IMR-90 (cell line): ENCODE data around the gene HMX1. TPM values are rescaled to one million over a fixed set of nuclear protein-coding genes. Genes with fewer than 3 reads are reported as not detected.

ENCODE experiments used
- ATAC-seq: fragments of 200-7000 bp; cut with Tn5 transposase; 2 replicates; pipeline ENCODE4 v1.9.1; 2020; ENCODE audit warnings: low read depth, mild to moderate bottlenecking, moderate library complexity
- BruUV-seq: library from RNA; stranded (reverse); fragments of 400-500 nt; replicated peaks from 2 replicates; lab custom pipeline; 2021; lab: Mats Ljungman, UMichigan
- CTCF ChIA-PET: fragments of 300-600 bp; formaldehyde crosslinking; extraction: SDS; loops from one replicate; lab custom pipeline; 2021; ENCODE audit warnings: antibody characterized with exemption; lab: Yijun Ruan, JAX
- POLR2A ChIA-PET: fragments of 300-600 bp; sonication (Branson Sonifier 250); formaldehyde crosslinking; loops from one replicate; lab custom pipeline; 2022; ENCODE audit warnings: antibody characterized with exemption; ENCODE audit not compliant: unreplicated experiment; lab: Charles Lee
- DNase-seq: peaks from one replicate; pipeline ENCODE4 v3.0.0; 2013
- H2AFZ ChIP-seq: replicated peaks from 2 replicates; pipeline ENCODE3; 2013; ENCODE audit warnings: low read length, mild to moderate bottlenecking; ENCODE audit not compliant: poor library complexity
- H2AK5ac ChIP-seq: 2 replicates; pipeline ENCODE4 v1.6.1; 2013; ENCODE audit warnings: low read depth, low read length, inconsistent platforms
- H2AK9ac ChIP-seq: replicated peaks from 2 replicates; pipeline ENCODE3; 2013; ENCODE audit warnings: mild to moderate bottlenecking, low read depth, low read length, moderate library complexity; ENCODE audit not compliant: poor library complexity
- H2BK120ac ChIP-seq: 2 replicates; pipeline ENCODE4 v1.6.1; 2013; ENCODE audit warnings: low read depth, low read length, inconsistent platforms
- H2BK15ac ChIP-seq: 3 replicates; pipeline ENCODE4 v1.6.1; 2013; ENCODE audit warnings: low read depth, low read length, inconsistent platforms
- H2BK20ac ChIP-seq: 2 replicates; pipeline ENCODE4 v1.6.1; 2013; ENCODE audit warnings: low read depth, mild to moderate bottlenecking, inconsistent platforms, low read length, moderate library complexity
- H2BK5ac ChIP-seq: 2 replicates; pipeline ENCODE4 v1.6.1; 2013; ENCODE audit warnings: mild to moderate bottlenecking, low read depth, low read length, inconsistent platforms; ENCODE audit not compliant: poor library complexity, severe bottlenecking
- H3K14ac ChIP-seq: replicated peaks from 2 replicates; pipeline ENCODE4 v1.6.1; 2013; ENCODE audit warnings: low read depth, low read length, inconsistent platforms
- H3K18ac ChIP-seq: 2 replicates; pipeline ENCODE4 v1.6.1; 2013; ENCODE audit warnings: low read depth, low read length, control low read depth
- H3K23ac ChIP-seq: 2 replicates; pipeline ENCODE4 v1.6.1; 2013; ENCODE audit warnings: low read depth, low read length, inconsistent platforms
- H3K27ac ChIP-seq: 2 replicates; pipeline ENCODE4 v1.5.1; 2013; ENCODE audit warnings: mild to moderate bottlenecking, control low read depth, low read length; ENCODE audit not compliant: insufficient read depth
- H3K27me3 ChIP-seq: 2 replicates; pipeline ENCODE4 v1.6.1; 2013; ENCODE audit warnings: low read length; ENCODE audit not compliant: control insufficient read depth, insufficient read depth
- H3K36me3 ChIP-seq: 2 replicates; pipeline ENCODE4 v1.6.1; 2013; ENCODE audit warnings: low read length, mixed read lengths; ENCODE audit not compliant: control insufficient read depth, insufficient read depth
- H3K4ac ChIP-seq: 2 replicates; pipeline ENCODE4 v1.6.1; 2013; ENCODE audit warnings: low read depth, low read length, inconsistent platforms
- H3K4me1 ChIP-seq: 2 replicates; pipeline ENCODE4 v1.6.1; 2013; ENCODE audit warnings: low read length, mixed read lengths; ENCODE audit not compliant: control insufficient read depth, insufficient read depth
- H3K4me2 ChIP-seq: 2 replicates; pipeline ENCODE4 v1.6.1; 2013; ENCODE audit warnings: low read depth, mild to moderate bottlenecking, control low read depth, low read length, moderate library complexity
- H3K4me3 ChIP-seq: 2 replicates; pipeline ENCODE4 v1.5.1; 2013; ENCODE audit warnings: low read depth, mild to moderate bottlenecking, control low read depth, low read length, moderate library complexity; ENCODE audit not compliant: insufficient read depth
- H3K56ac ChIP-seq: 2 replicates; pipeline ENCODE4 v1.6.1; 2013; ENCODE audit warnings: low read length, inconsistent platforms; ENCODE audit not compliant: insufficient read depth; ENCODE audit errors: extremely low read depth
- H3K79me1 ChIP-seq, 2 experiments: 2 replicates each; pipeline ENCODE4 v1.6.1; 2013; ENCODE audit warnings: low read length in 2 of 2, inconsistent platforms in 1 of 2, low read depth in 1 of 2
- H3K9ac ChIP-seq: 2 replicates; pipeline ENCODE4 v1.6.1; 2013; ENCODE audit warnings: low read depth, low read length, control low read depth
- H3K9me1 ChIP-seq: 2 replicates; pipeline ENCODE4 v1.6.1; 2013; ENCODE audit warnings: low read length, inconsistent platforms; ENCODE audit not compliant: insufficient read depth
- H3K9me3 ChIP-seq: 2 replicates; pipeline ENCODE4 v1.6.1; 2013; ENCODE audit warnings: low read length; ENCODE audit not compliant: control insufficient read depth, insufficient read depth
- H4K20me1 ChIP-seq: 2 replicates; pipeline ENCODE4 v1.6.1; 2013; ENCODE audit warnings: low read length, inconsistent platforms; ENCODE audit not compliant: insufficient read depth
- H4K5ac ChIP-seq: 2 replicates; pipeline ENCODE4 v1.6.1; 2013; ENCODE audit warnings: mild to moderate bottlenecking, low read depth, low read length, control low read depth
- H4K8ac ChIP-seq, 2 experiments: 2 replicates each; pipeline ENCODE4 v1.6.1; 2013; ENCODE audit warnings: low read depth in 2 of 2, low read length in 2 of 2, control low read depth in 1 of 2, inconsistent platforms in 1 of 2
- H4K91ac ChIP-seq: 2 replicates; pipeline ENCODE4 v1.6.1; 2013; ENCODE audit warnings: low read depth, low read length, inconsistent platforms; ENCODE audit not compliant: insufficient read depth
- CEBPB ChIP-seq: IDR thresholded peaks from 2 replicates; pipeline ENCODE4 v1.6.1; 2012; ENCODE audit warnings: low read depth, low read length, improper control_type of control experiment
- MXI1 ChIP-seq: IDR thresholded peaks from 2 replicates; pipeline ENCODE4 v1.6.1; 2012; ENCODE audit warnings: low read depth, mild to moderate bottlenecking, low read length, moderate library complexity, borderline replicate concordance
- POLR2A ChIP-seq: IDR thresholded peaks from 2 replicates; pipeline ENCODE4 v1.6.1; 2012; ENCODE audit warnings: mild to moderate bottlenecking, low read depth, low read length
- RAD21 ChIP-seq: IDR thresholded peaks from 2 replicates; pipeline ENCODE4 v1.6.1; 2012; ENCODE audit warnings: low read length, improper control_type of control experiment
- SMC3 ChIP-seq: fragments of 150-350 bp; IDR thresholded peaks from 2 replicates; pipeline ENCODE4 v1.6.1; 2016; ENCODE audit warnings: low read depth, mild to moderate bottlenecking, antibody characterized with exemption, low read length, moderate library complexity
- WGBS, 2 experiments: methylation state at CpG; one replicate each; pipeline versions ENCODE4 v1.1.5 to v1.1.7; 2013; ENCODE audit warnings: missing lambda C conversion rate in 2 of 2; ENCODE audit not compliant: insufficient read length in 1 of 2; ENCODE audit errors: extremely low coverage in 2 of 2; 5-methylcytosine and 5-hydroxymethylcytosine counted together
- dilution Hi-C: fragments of 300-500 bp; cut with HindIII; formaldehyde crosslinking; loops from one replicate; pipeline ENCODE4 v1.14.3; 2018; ENCODE audit warnings: low sequenced_read_pairs; ENCODE audit not compliant: unreplicated experiment
- in situ Hi-C: fragments of 300-500 bp; cut with MboI; formaldehyde crosslinking; loops from 3 replicates; pipeline ENCODE4 v1.14.3; 2019; ENCODE audit warnings: low sequenced_read_pairs, inconsistent platforms, mixed read lengths
- intact Hi-C: fragments of 100-400 bp; cut with micrococcal nuclease; formaldehyde crosslinking; loops from 2 replicates; pipeline ENCODE4 v1.10.0; 2022
- polyA plus RNA-seq, 3 experiments: library from polyadenylated mRNA; depleted of rRNA; stranded (reverse); fragments of >200 nt; gene quantifications; 2 replicates each; pipeline ENCODE4 v1.2.3, GENCODE V29; 2012; ENCODE audit warnings: low replicate concordance in 1 of 3
- total RNA-seq: library from RNA; depleted of rRNA; stranded (reverse); fragments of >200 nt; gene quantifications from 2 replicates; pipeline ENCODE4 v1.2.3, GENCODE V29; 2012

HMX1 gene
- total and polyA plus RNA-seq, 2 of the 4 experiments (the other 2 are of a cell fraction), result not detected

GRCh38 chr4:8863686-8864682, 7.7 kb downstream of the HMX1 start:
- intact Hi-C loops (no loop called here), in situ Hi-C loops (no loop called here), dilution Hi-C loops (no loop called here)
- Histone ChIP-seq H4K20me1 (no peaks in the 10 kb centered on the region), H3K36me3 (no peaks in the 10 kb centered on the region), H4K8ac (no peak overlapping the region), H3K79me1 (no peaks in the 10 kb centered on the region), H4K5ac (no peak overlapping the region), H3K18ac (no peak overlapping the region), H4K91ac (no peak overlapping the region), H3K4me1 (no peaks in the 10 kb centered on the region), H3K9ac (no peak overlapping the region), H2BK15ac (no peak overlapping the region), H3K27ac (no peak overlapping the region), H3K56ac (no peak overlapping the region), H3K27me3 (peaks cover 82% of the 10 kb centered on the region), H2BK120ac (no peak overlapping the region), H3K23ac (no peak overlapping the region), H3K14ac (no peak overlapping the region), H3K4ac (no peak overlapping the region), H2BK20ac (no peak overlapping the region), H2AFZ (no peak overlapping the region), H2AK9ac (no peak overlapping the region), H2BK5ac (no peak overlapping the region), H3K9me1 (no peaks in the 10 kb centered on the region), H3K4me2 (no peak overlapping the region), H2AK5ac (no peak overlapping the region), H3K9me3 (no peaks in the 10 kb centered on the region), H3K4me3 (no peak overlapping the region)
- 10% methylated on average over 15 of the region's 31 CpGs; no CpG with 5 or more reads in 1 of the 2 experiments for WGBS, 2 experiments
- DNase-seq, result no peak
- no peak for ATAC-seq
- CTCF ChIA-PET, result interaction anchor here (0.6 kb wide), 1 partner anchor 886 kb away, joined by 5 read pairs; no protein-coding TSS in a partner anchor
- TF ChIP-seq POLR2A (no peak), CEBPB (no peak), RAD21 (no peak), SMC3 (no peak), MXI1 (no peak)
- POLR2A ChIA-PET, result no interaction called here
- no TSS peak for BruUV-seq
